Stomach (tissue), 4 donors: ENCODE data around the gene TEKTIP1.

ENCODE experiments used
- EP300 ChIP-seq: sonication (generic); formaldehyde crosslinking; IDR thresholded peaks from one replicate; pipeline ENCODE4 v1.6.1; 2017; ENCODE audit warnings: antibody characterized with exemption
- POLR2A ChIP-seq, 4 donors: fragments of 450-650 bp; IDR thresholded peaks; one replicate each; pipeline ENCODE4 v1.6.1; 2016; ENCODE audit warnings: antibody characterized with exemption in 4 of 4, control low read depth in 2 of 4, mild to moderate bottlenecking in 1 of 4, moderate library complexity in 1 of 4
- POLR2AphosphoS5 ChIP-seq, 3 donors: sonication (generic); formaldehyde crosslinking; IDR thresholded peaks; one replicate each; pipeline ENCODE4 v1.6.1; 2016; ENCODE audit warnings: antibody characterized with exemption in 3 of 3
- TF ChIP-seq, protein P1 (sequence below), 7 experiments: fragments of 450-650 bp in 4 of 7; fragments of 200-600 bp in 3 of 7; sonication (generic) in 3 of 7; IDR thresholded peaks; one replicate each; pipeline ENCODE4 v1.5.1; 2016 to 2019; ENCODE audit warnings: antibody characterized with exemption in 7 of 7, control low read depth in 2 of 7, mild to moderate bottlenecking in 1 of 7

DNA sequence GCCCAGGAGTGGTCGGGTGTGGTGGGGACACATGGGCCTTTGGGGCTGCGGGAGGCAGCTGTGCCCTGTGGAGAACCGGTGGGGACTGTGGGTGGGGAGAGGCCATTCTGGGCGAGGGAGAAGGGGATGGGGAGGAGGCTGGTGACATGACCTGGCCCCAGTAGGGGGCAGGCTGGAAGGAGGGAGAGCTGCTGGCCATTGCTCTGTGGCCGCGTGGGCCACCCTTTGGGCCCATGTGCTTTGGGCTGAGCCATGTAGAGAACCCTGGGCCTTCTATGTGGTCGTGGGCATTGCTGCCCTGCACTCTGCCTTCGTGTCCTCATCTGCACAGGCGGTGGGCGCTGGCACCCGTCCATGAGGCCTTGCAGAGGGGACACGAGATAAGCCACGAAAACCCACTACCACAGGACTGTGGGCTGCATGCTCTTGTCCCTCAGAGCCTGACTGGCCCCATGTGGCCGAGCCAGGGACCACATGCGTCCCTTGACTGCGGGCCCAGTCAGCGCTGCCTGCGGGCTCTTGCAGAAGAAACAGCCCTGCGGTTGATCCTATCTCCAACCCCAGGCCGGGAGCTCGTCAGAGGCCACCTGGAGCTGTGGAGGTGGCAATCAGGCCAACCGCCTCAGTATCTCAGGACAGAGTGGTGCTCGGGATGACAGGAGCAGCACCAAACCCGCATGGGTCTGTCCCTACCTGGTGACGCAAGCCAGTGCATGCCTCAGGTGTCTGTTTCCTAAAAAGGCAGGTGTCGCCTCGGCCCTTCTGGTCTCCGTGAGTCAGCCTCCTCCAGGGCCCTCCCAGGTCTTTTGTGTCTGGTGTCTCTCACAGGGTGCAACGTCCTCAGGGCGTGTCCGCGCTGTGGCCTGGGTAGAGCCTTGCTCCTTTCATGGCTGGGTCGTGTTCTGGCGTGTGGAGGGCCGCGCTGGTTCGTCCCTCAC, 18.5 kb upstream of the TEKTIP1 start:
- TF ChIP-seq, protein P1, sequence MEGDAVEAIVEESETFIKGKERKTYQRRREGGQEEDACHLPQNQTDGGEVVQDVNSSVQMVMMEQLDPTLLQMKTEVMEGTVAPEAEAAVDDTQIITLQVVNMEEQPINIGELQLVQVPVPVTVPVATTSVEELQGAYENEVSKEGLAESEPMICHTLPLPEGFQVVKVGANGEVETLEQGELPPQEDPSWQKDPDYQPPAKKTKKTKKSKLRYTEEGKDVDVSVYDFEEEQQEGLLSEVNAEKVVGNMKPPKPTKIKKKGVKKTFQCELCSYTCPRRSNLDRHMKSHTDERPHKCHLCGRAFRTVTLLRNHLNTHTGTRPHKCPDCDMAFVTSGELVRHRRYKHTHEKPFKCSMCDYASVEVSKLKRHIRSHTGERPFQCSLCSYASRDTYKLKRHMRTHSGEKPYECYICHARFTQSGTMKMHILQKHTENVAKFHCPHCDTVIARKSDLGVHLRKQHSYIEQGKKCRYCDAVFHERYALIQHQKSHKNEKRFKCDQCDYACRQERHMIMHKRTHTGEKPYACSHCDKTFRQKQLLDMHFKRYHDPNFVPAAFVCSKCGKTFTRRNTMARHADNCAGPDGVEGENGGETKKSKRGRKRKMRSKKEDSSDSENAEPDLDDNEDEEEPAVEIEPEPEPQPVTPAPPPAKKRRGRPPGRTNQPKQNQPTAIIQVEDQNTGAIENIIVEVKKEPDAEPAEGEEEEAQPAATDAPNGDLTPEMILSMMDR (IDR thresholded peaks at IDR 0.05) = no peak
- no peak for TF ChIP-seq POLR2AphosphoS5 (IDR thresholded peaks at IDR 0.05)
- no peak for TF ChIP-seq POLR2A (IDR thresholded peaks at IDR 0.05)
- TF ChIP-seq EP300 = no peak
